IMR-90 (cell line): ENCODE data around the gene SENP7. TPM values are rescaled to one million over a fixed set of nuclear protein-coding genes. Genes with fewer than 3 reads are reported as not detected.

ENCODE experiments used
- ATAC-seq: fragments of 200-7000 bp; cut with Tn5 transposase; 2 replicates; pipeline ENCODE4 v1.9.1; 2020; ENCODE audit warnings: low read depth, mild to moderate bottlenecking, moderate library complexity
- BruUV-seq: library from RNA; stranded (reverse); fragments of 400-500 nt; replicated peaks from 2 replicates; lab custom pipeline; 2021; lab: Mats Ljungman, UMichigan
- CTCF ChIA-PET: fragments of 300-600 bp; formaldehyde crosslinking; extraction: SDS; loops from one replicate; lab custom pipeline; 2021; ENCODE audit warnings: antibody characterized with exemption; lab: Yijun Ruan, JAX
- POLR2A ChIA-PET: fragments of 300-600 bp; sonication (Branson Sonifier 250); formaldehyde crosslinking; loops from one replicate; lab custom pipeline; 2022; ENCODE audit warnings: antibody characterized with exemption; ENCODE audit not compliant: unreplicated experiment; lab: Charles Lee
- DNase-seq: peaks from one replicate; pipeline ENCODE4 v3.0.0; 2013
- H2AFZ ChIP-seq: replicated peaks from 2 replicates; pipeline ENCODE3; 2013; ENCODE audit warnings: low read length, mild to moderate bottlenecking; ENCODE audit not compliant: poor library complexity
- H2AK5ac ChIP-seq: 2 replicates; pipeline ENCODE4 v1.6.1; 2013; ENCODE audit warnings: low read depth, low read length, inconsistent platforms
- H2AK9ac ChIP-seq: replicated peaks from 2 replicates; pipeline ENCODE3; 2013; ENCODE audit warnings: mild to moderate bottlenecking, low read depth, low read length, moderate library complexity; ENCODE audit not compliant: poor library complexity
- H2BK120ac ChIP-seq: 2 replicates; pipeline ENCODE4 v1.6.1; 2013; ENCODE audit warnings: low read depth, low read length, inconsistent platforms
- H2BK15ac ChIP-seq: 3 replicates; pipeline ENCODE4 v1.6.1; 2013; ENCODE audit warnings: low read depth, low read length, inconsistent platforms
- H2BK20ac ChIP-seq: 2 replicates; pipeline ENCODE4 v1.6.1; 2013; ENCODE audit warnings: low read depth, mild to moderate bottlenecking, inconsistent platforms, low read length, moderate library complexity
- H2BK5ac ChIP-seq: 2 replicates; pipeline ENCODE4 v1.6.1; 2013; ENCODE audit warnings: mild to moderate bottlenecking, low read depth, low read length, inconsistent platforms; ENCODE audit not compliant: poor library complexity, severe bottlenecking
- H3K14ac ChIP-seq: replicated peaks from 2 replicates; pipeline ENCODE4 v1.6.1; 2013; ENCODE audit warnings: low read depth, low read length, inconsistent platforms
- H3K18ac ChIP-seq: 2 replicates; pipeline ENCODE4 v1.6.1; 2013; ENCODE audit warnings: low read depth, low read length, control low read depth
- H3K23ac ChIP-seq: 2 replicates; pipeline ENCODE4 v1.6.1; 2013; ENCODE audit warnings: low read depth, low read length, inconsistent platforms
- H3K27ac ChIP-seq: 2 replicates; pipeline ENCODE4 v1.5.1; 2013; ENCODE audit warnings: mild to moderate bottlenecking, control low read depth, low read length; ENCODE audit not compliant: insufficient read depth
- H3K27me3 ChIP-seq: 2 replicates; pipeline ENCODE4 v1.6.1; 2013; ENCODE audit warnings: low read length; ENCODE audit not compliant: control insufficient read depth, insufficient read depth
- H3K36me3 ChIP-seq: 2 replicates; pipeline ENCODE4 v1.6.1; 2013; ENCODE audit warnings: low read length, mixed read lengths; ENCODE audit not compliant: control insufficient read depth, insufficient read depth
- H3K4ac ChIP-seq: 2 replicates; pipeline ENCODE4 v1.6.1; 2013; ENCODE audit warnings: low read depth, low read length, inconsistent platforms
- H3K4me1 ChIP-seq: 2 replicates; pipeline ENCODE4 v1.6.1; 2013; ENCODE audit warnings: low read length, mixed read lengths; ENCODE audit not compliant: control insufficient read depth, insufficient read depth
- H3K4me2 ChIP-seq: 2 replicates; pipeline ENCODE4 v1.6.1; 2013; ENCODE audit warnings: low read depth, mild to moderate bottlenecking, control low read depth, low read length, moderate library complexity
- H3K4me3 ChIP-seq: 2 replicates; pipeline ENCODE4 v1.5.1; 2013; ENCODE audit warnings: low read depth, mild to moderate bottlenecking, control low read depth, low read length, moderate library complexity; ENCODE audit not compliant: insufficient read depth
- H3K56ac ChIP-seq: 2 replicates; pipeline ENCODE4 v1.6.1; 2013; ENCODE audit warnings: low read length, inconsistent platforms; ENCODE audit not compliant: insufficient read depth; ENCODE audit errors: extremely low read depth
- H3K79me1 ChIP-seq, 2 experiments: 2 replicates each; pipeline ENCODE4 v1.6.1; 2013; ENCODE audit warnings: low read length in 2 of 2, inconsistent platforms in 1 of 2, low read depth in 1 of 2
- H3K9ac ChIP-seq: 2 replicates; pipeline ENCODE4 v1.6.1; 2013; ENCODE audit warnings: low read depth, low read length, control low read depth
- H3K9me1 ChIP-seq: 2 replicates; pipeline ENCODE4 v1.6.1; 2013; ENCODE audit warnings: low read length, inconsistent platforms; ENCODE audit not compliant: insufficient read depth
- H3K9me3 ChIP-seq: 2 replicates; pipeline ENCODE4 v1.6.1; 2013; ENCODE audit warnings: low read length; ENCODE audit not compliant: control insufficient read depth, insufficient read depth
- H4K20me1 ChIP-seq: 2 replicates; pipeline ENCODE4 v1.6.1; 2013; ENCODE audit warnings: low read length, inconsistent platforms; ENCODE audit not compliant: insufficient read depth
- H4K5ac ChIP-seq: 2 replicates; pipeline ENCODE4 v1.6.1; 2013; ENCODE audit warnings: mild to moderate bottlenecking, low read depth, low read length, control low read depth
- H4K8ac ChIP-seq, 2 experiments: 2 replicates each; pipeline ENCODE4 v1.6.1; 2013; ENCODE audit warnings: low read depth in 2 of 2, low read length in 2 of 2, control low read depth in 1 of 2, inconsistent platforms in 1 of 2
- H4K91ac ChIP-seq: 2 replicates; pipeline ENCODE4 v1.6.1; 2013; ENCODE audit warnings: low read depth, low read length, inconsistent platforms; ENCODE audit not compliant: insufficient read depth
- CTCF ChIP-seq: conservative IDR thresholded peaks from 2 replicates; pipeline ENCODE4 v1.5.1; 2012; ENCODE audit warnings: mild to moderate bottlenecking, low read depth, low read length, improper control_type of control experiment
- NFE2L2 ChIP-seq: fragments of 150-350 bp; IDR thresholded peaks from 2 replicates; pipeline ENCODE4 v1.6.1; 2016; ENCODE audit warnings: low read depth, mild to moderate bottlenecking, low read length
- RFX5 ChIP-seq: IDR thresholded peaks from 2 replicates; pipeline ENCODE4 v1.8.0; 2012; ENCODE audit warnings: low read depth, mild to moderate bottlenecking, low read length, moderate library complexity
- SMC3 ChIP-seq: fragments of 150-350 bp; IDR thresholded peaks from 2 replicates; pipeline ENCODE4 v1.6.1; 2016; ENCODE audit warnings: low read depth, mild to moderate bottlenecking, antibody characterized with exemption, low read length, moderate library complexity
- WGBS, 2 experiments: methylation state at CpG; one replicate each; pipeline versions ENCODE4 v1.1.5 to v1.1.7; 2013; ENCODE audit warnings: missing lambda C conversion rate in 2 of 2; ENCODE audit not compliant: insufficient read length in 1 of 2; ENCODE audit errors: extremely low coverage in 2 of 2; 5-methylcytosine and 5-hydroxymethylcytosine counted together
- dilution Hi-C: fragments of 300-500 bp; cut with HindIII; formaldehyde crosslinking; loops from one replicate; pipeline ENCODE4 v1.14.3; 2018; ENCODE audit warnings: low sequenced_read_pairs; ENCODE audit not compliant: unreplicated experiment
- in situ Hi-C: fragments of 300-500 bp; cut with MboI; formaldehyde crosslinking; loops from 3 replicates; pipeline ENCODE4 v1.14.3; 2019; ENCODE audit warnings: low sequenced_read_pairs, inconsistent platforms, mixed read lengths
- intact Hi-C: fragments of 100-400 bp; cut with micrococcal nuclease; formaldehyde crosslinking; loops from 2 replicates; pipeline ENCODE4 v1.10.0; 2022
- polyA plus RNA-seq, 3 experiments: library from polyadenylated mRNA; depleted of rRNA; stranded (reverse); fragments of >200 nt; gene quantifications; 2 replicates each; pipeline ENCODE4 v1.2.3, GENCODE V29; 2012; ENCODE audit warnings: low replicate concordance in 1 of 3
- total RNA-seq: library from RNA; depleted of rRNA; stranded (reverse); fragments of >200 nt; gene quantifications from 2 replicates; pipeline ENCODE4 v1.2.3, GENCODE V29; 2012

SENP7 gene
- total and polyA plus RNA-seq, 2 of the 4 experiments (the other 2 are of a cell fraction) = 5.5 to 8.4 TPM

GRCh38 chr3:101500208-101500607, 12.8 kb downstream of the SENP7 start:
- Histone ChIP-seq H3K36me3 (peaks cover 7% of the 10 kb centered on the region), H3K79me1 (peaks cover 12 to 40% of the 10 kb centered on the region in 2 experiments), H3K23ac (no peak overlapping the region), H2BK5ac (no peak overlapping the region), H3K18ac (no peak overlapping the region), H4K5ac (no peak overlapping the region), H3K27ac (no peak overlapping the region), H3K14ac (no peak overlapping the region), H2AK5ac (no peak overlapping the region), H3K4ac (no peak overlapping the region), H4K8ac (no peak overlapping the region), H3K4me1 (no peaks in the 10 kb centered on the region), H3K27me3 (no peaks in the 10 kb centered on the region), H3K9ac (no peak overlapping the region), H2BK120ac (no peak overlapping the region), H2AFZ (no peak overlapping the region), H2BK20ac (no peak overlapping the region), H4K91ac (no peak overlapping the region), H4K20me1 (no peaks in the 10 kb centered on the region), H3K4me3 (no peak overlapping the region), H3K56ac (no peak overlapping the region), H3K9me3 (no peaks in the 10 kb centered on the region), H2BK15ac (no peak overlapping the region), H3K4me2 (no peak overlapping the region), H2AK9ac (no peak overlapping the region), H3K9me1 (no peaks in the 10 kb centered on the region)
- dilution Hi-C loops (no loop called here), intact Hi-C loops (no loop called here), in situ Hi-C loops (no loop called here)
- no TSS peak for BruUV-seq
- no CpG with 5 or more reads among the region's 1 CpG for WGBS, 2 experiments
- ATAC-seq (no peak), DNase-seq (no peak)
- ChIA-PET POLR2A (no interaction called here), CTCF (no interaction called here)
- TF ChIP-seq SMC3 = no peak
- TF ChIP-seq CTCF = no peak
- no peak for TF ChIP-seq RFX5
- TF ChIP-seq NFE2L2 = no peak
